ENCODE data around the gene KLHDC3.
A peak's percentile ranks its signal among the peaks of the same experiment; 100 is the strongest.
"Not testable (repeated sequence)": the region's sequence is repeated elsewhere in the genome, so short reads cannot be mapped to it uniquely, and the experiment has no call there.

The KLHDC3 gene

GRCh38 chr6:42979523-42980177 is 34.4 kb upstream of the KLHDC3 start:
- Mint-ChIP-seq H3K27ac (peak overlapping the region; percentile 90), H3K4me1 (peaks cover 27% of the 10 kb centered on the region), H3K9me3 (no peaks in the 10 kb centered on the region), H3K36me3 (peaks cover 2% of the 10 kb centered on the region), H3K4me3 (peak overlapping the region; percentile 90), H3K27me3 (no peaks in the 10 kb centered on the region)
- ATAC-seq (ENCODE audit: low read depth) (no peak), DNase-seq (ENCODE audit: low spot score in 2 of 2) (no peak)

- Mint-ChIP-seq H3K4me3 (no peak overlapping the region), H3K36me3 (peaks cover 1% of the 10 kb centered on the region), H3K27ac (peak overlapping the region; percentile 54), H3K27me3 (no peaks in the 10 kb centered on the region), H3K9me3 (no peaks in the 10 kb centered on the region), H3K4me1 (peaks cover 39% of the 10 kb centered on the region)
- DNase-seq (ENCODE audit: low spot score in 2 of 2) (no peak), ATAC-seq (ENCODE audit: low read depth) (no peak)
Observed at GRCh38 chr6:42981836-42982235, 32.2 kb upstream of the KLHDC3 start.

- Mint-ChIP-seq H3K9me3 (no peaks in the 10 kb centered on the region), H3K4me3 (peak within 1 kb of the TSS; percentile 98), H3K36me3 (peaks cover 2% of the 10 kb centered on the region), H3K27me3 (no peaks in the 10 kb centered on the region), H3K4me1 (peaks cover 41% of the 10 kb centered on the region), H3K27ac (peak within 1 kb of the TSS; percentile 90)
- DNase-seq (ENCODE audit: low spot score in 2 of 2): peak; percentile 86 to 97
- ATAC-seq (ENCODE audit: low read depth): peak; percentile 91
Observed at GRCh38 chr6:42984001-42984923, 29.8 kb upstream of the KLHDC3 start, which contains the start of gene PPP2R5D. TSS of gene PPP2R5D (plus strand) at chr6:42984570. CDS start at chr6:42984678, 108 bp downstream.

GRCh38 chr6:42984924-42985475 is 29.0 kb upstream of the KLHDC3 start:
- Mint-ChIP-seq H3K4me3 (peak overlapping the region; percentile 98), H3K9me3 (no peaks in the 10 kb centered on the region), H3K27ac (peak overlapping the region; percentile 90), H3K27me3 (no peaks in the 10 kb centered on the region), H3K4me1 (peaks cover 33% of the 10 kb centered on the region), H3K36me3 (peaks cover 5% of the 10 kb centered on the region)
- DNase-seq (ENCODE audit: low spot score in 2 of 2) (peak in 1 of 2 donors; percentile 30), ATAC-seq (ENCODE audit: low read depth) (no peak)

GRCh38 chr6:42987533-42988451 is 26.3 kb upstream of the KLHDC3 start:
- ATAC-seq (ENCODE audit: low read depth): no peak

GRCh38 chr6:42988486-42989020 is 25.5 kb upstream of the KLHDC3 start:
- H3K4me3 Mint-ChIP-seq: no peak overlapping the region
- no peaks in the 10 kb centered on the region for H3K27me3 Mint-ChIP-seq
- H3K4me1 Mint-ChIP-seq: peaks cover 37% of the 10 kb centered on the region
- ATAC-seq (ENCODE audit: low read depth) (no peak), DNase-seq (ENCODE audit: low spot score in 2 of 2) (no peak)
- H3K36me3 Mint-ChIP-seq: peaks cover 14% of the 10 kb centered on the region
- no peak overlapping the region for H3K27ac Mint-ChIP-seq
- H3K9me3 Mint-ChIP-seq: no peaks in the 10 kb centered on the region

More at GRCh38 chr6:42987533-42988451, 26.3 kb upstream of the KLHDC3 start:
- no peak overlapping the region for H3K4me3 Mint-ChIP-seq
- peaks cover 12% of the 10 kb centered on the region for H3K36me3 Mint-ChIP-seq
- peaks cover 35% of the 10 kb centered on the region for H3K4me1 Mint-ChIP-seq
- DNase-seq (ENCODE audit: low spot score in 2 of 2): no peak
- no peak overlapping the region for H3K27ac Mint-ChIP-seq
- no peaks in the 10 kb centered on the region for H3K27me3 Mint-ChIP-seq
- no peaks in the 10 kb centered on the region for H3K9me3 Mint-ChIP-seq

- no peaks in the 10 kb centered on the region for H3K27me3 Mint-ChIP-seq
- peak overlapping the region; percentile 41 for H3K27ac Mint-ChIP-seq
- H3K36me3 Mint-ChIP-seq: peaks cover 14% of the 10 kb centered on the region
- ATAC-seq (ENCODE audit: low read depth): no peak
- no peak for DNase-seq (ENCODE audit: low spot score in 2 of 2)
- H3K4me1 Mint-ChIP-seq: peaks cover 32% of the 10 kb centered on the region
- no peaks in the 10 kb centered on the region for H3K9me3 Mint-ChIP-seq
- no peak overlapping the region for H3K4me3 Mint-ChIP-seq
Observed at GRCh38 chr6:42989923-42990322, 24.1 kb upstream of the KLHDC3 start.

GRCh38 chr6:42993445-42993844 is 20.6 kb upstream of the KLHDC3 start:
- no peak overlapping the region for H3K4me3 Mint-ChIP-seq
- peaks cover 6% of the 10 kb centered on the region for H3K4me1 Mint-ChIP-seq
- no peaks in the 10 kb centered on the region for H3K9me3 Mint-ChIP-seq
- no peaks in the 10 kb centered on the region for H3K27me3 Mint-ChIP-seq
- H3K36me3 Mint-ChIP-seq: peaks cover 14% of the 10 kb centered on the region
- ATAC-seq (ENCODE audit: low read depth): no peak
- no peak for DNase-seq (ENCODE audit: low spot score in 2 of 2)
- no peak overlapping the region for H3K27ac Mint-ChIP-seq

- no peak overlapping the region for H3K4me3 Mint-ChIP-seq
- no peak for ATAC-seq (ENCODE audit: low read depth)
- H3K27me3 Mint-ChIP-seq: no peaks in the 10 kb centered on the region
- H3K9me3 Mint-ChIP-seq: no peaks in the 10 kb centered on the region
- DNase-seq (ENCODE audit: low spot score in 2 of 2): no peak
- no peak overlapping the region for H3K27ac Mint-ChIP-seq
- peaks cover 4% of the 10 kb centered on the region for H3K36me3 Mint-ChIP-seq
- H3K4me1 Mint-ChIP-seq: peaks cover 3% of the 10 kb centered on the region
Observed at GRCh38 chr6:42996513-42996912, 17.5 kb upstream of the KLHDC3 start.

- not testable (repeated sequence) for H3K27me3 Mint-ChIP-seq; DNase-seq (ENCODE audit: low spot score in 2 of 2); H3K4me3 Mint-ChIP-seq; H3K27ac Mint-ChIP-seq; ATAC-seq (ENCODE audit: low read depth); H3K4me1 Mint-ChIP-seq; H3K36me3 Mint-ChIP-seq; H3K9me3 Mint-ChIP-seq
Observed at GRCh38 chr6:42998205-42998604, 15.8 kb upstream of the KLHDC3 start.

- no peak overlapping the region for H3K27ac Mint-ChIP-seq
- H3K9me3 Mint-ChIP-seq: no peaks in the 10 kb centered on the region
- DNase-seq (ENCODE audit: low spot score in 2 of 2) (no peak), ATAC-seq (ENCODE audit: low read depth) (no peak)
- peaks cover 2% of the 10 kb centered on the region for H3K4me1 Mint-ChIP-seq
- H3K4me3 Mint-ChIP-seq: no peak overlapping the region
- H3K36me3 Mint-ChIP-seq: peaks cover 6% of the 10 kb centered on the region
- no peaks in the 10 kb centered on the region for H3K27me3 Mint-ChIP-seq
Observed at GRCh38 chr6:43001843-43002242, 12.2 kb upstream of the KLHDC3 start.

GRCh38 chr6:43005844-43006243 is 8.2 kb upstream of the KLHDC3 start:
- Mint-ChIP-seq H3K27me3 (no peaks in the 10 kb centered on the region), H3K4me3 (no peak overlapping the region), H3K36me3 (peaks cover 12% of the 10 kb centered on the region), H3K27ac (no peak overlapping the region), H3K9me3 (no peaks in the 10 kb centered on the region), H3K4me1 (peaks cover 12% of the 10 kb centered on the region)
- DNase-seq (ENCODE audit: low spot score in 2 of 2) (no peak), ATAC-seq (ENCODE audit: low read depth) (no peak)

GRCh38 chr6:43006251-43006650 is 7.8 kb upstream of the KLHDC3 start:
- Mint-ChIP-seq H3K4me1 (peaks cover 14% of the 10 kb centered on the region), H3K27me3 (no peaks in the 10 kb centered on the region), H3K27ac (no peak overlapping the region), H3K4me3 (no peak overlapping the region), H3K36me3 (peaks cover 14% of the 10 kb centered on the region), H3K9me3 (no peaks in the 10 kb centered on the region)
- no peak for DNase-seq (ENCODE audit: low spot score in 2 of 2)
- ATAC-seq (ENCODE audit: low read depth): no peak
